IMR-90 (cell line): ENCODE data around the gene ADD2. TPM values are rescaled to one million over a fixed set of nuclear protein-coding genes. Genes with fewer than 3 reads are reported as not detected.

Experiments
- ATAC-seq: fragments of 200-7000 bp; cut with Tn5 transposase; 2 replicates; pipeline ENCODE4 v1.9.1; 2020; ENCODE audit warnings: low read depth, mild to moderate bottlenecking, moderate library complexity
- BruUV-seq: library from RNA; stranded (reverse); fragments of 400-500 nt; replicated peaks from 2 replicates; lab custom pipeline; 2021; lab: Mats Ljungman, UMichigan
- CTCF ChIA-PET: fragments of 300-600 bp; formaldehyde crosslinking; extraction: SDS; loops from one replicate; lab custom pipeline; 2021; ENCODE audit warnings: antibody characterized with exemption; lab: Yijun Ruan, JAX
- POLR2A ChIA-PET: fragments of 300-600 bp; sonication (Branson Sonifier 250); formaldehyde crosslinking; loops from one replicate; lab custom pipeline; 2022; ENCODE audit warnings: antibody characterized with exemption; ENCODE audit not compliant: unreplicated experiment; lab: Charles Lee
- DNase-seq: peaks from one replicate; pipeline ENCODE4 v3.0.0; 2013
- H2AFZ ChIP-seq: replicated peaks from 2 replicates; pipeline ENCODE3; 2013; ENCODE audit warnings: low read length, mild to moderate bottlenecking; ENCODE audit not compliant: poor library complexity
- H2AK5ac ChIP-seq: 2 replicates; pipeline ENCODE4 v1.6.1; 2013; ENCODE audit warnings: low read depth, low read length, inconsistent platforms
- H2AK9ac ChIP-seq: replicated peaks from 2 replicates; pipeline ENCODE3; 2013; ENCODE audit warnings: mild to moderate bottlenecking, low read depth, low read length, moderate library complexity; ENCODE audit not compliant: poor library complexity
- H2BK120ac ChIP-seq: 2 replicates; pipeline ENCODE4 v1.6.1; 2013; ENCODE audit warnings: low read depth, low read length, inconsistent platforms
- H2BK15ac ChIP-seq: 3 replicates; pipeline ENCODE4 v1.6.1; 2013; ENCODE audit warnings: low read depth, low read length, inconsistent platforms
- H2BK20ac ChIP-seq: 2 replicates; pipeline ENCODE4 v1.6.1; 2013; ENCODE audit warnings: low read depth, mild to moderate bottlenecking, inconsistent platforms, low read length, moderate library complexity
- H2BK5ac ChIP-seq: 2 replicates; pipeline ENCODE4 v1.6.1; 2013; ENCODE audit warnings: mild to moderate bottlenecking, low read depth, low read length, inconsistent platforms; ENCODE audit not compliant: poor library complexity, severe bottlenecking
- H3K14ac ChIP-seq: replicated peaks from 2 replicates; pipeline ENCODE4 v1.6.1; 2013; ENCODE audit warnings: low read depth, low read length, inconsistent platforms
- H3K18ac ChIP-seq: 2 replicates; pipeline ENCODE4 v1.6.1; 2013; ENCODE audit warnings: low read depth, low read length, control low read depth
- H3K23ac ChIP-seq: 2 replicates; pipeline ENCODE4 v1.6.1; 2013; ENCODE audit warnings: low read depth, low read length, inconsistent platforms
- H3K27ac ChIP-seq: 2 replicates; pipeline ENCODE4 v1.5.1; 2013; ENCODE audit warnings: mild to moderate bottlenecking, control low read depth, low read length; ENCODE audit not compliant: insufficient read depth
- H3K27me3 ChIP-seq: 2 replicates; pipeline ENCODE4 v1.6.1; 2013; ENCODE audit warnings: low read length; ENCODE audit not compliant: control insufficient read depth, insufficient read depth
- H3K36me3 ChIP-seq: 2 replicates; pipeline ENCODE4 v1.6.1; 2013; ENCODE audit warnings: low read length, mixed read lengths; ENCODE audit not compliant: control insufficient read depth, insufficient read depth
- H3K4ac ChIP-seq: 2 replicates; pipeline ENCODE4 v1.6.1; 2013; ENCODE audit warnings: low read depth, low read length, inconsistent platforms
- H3K4me1 ChIP-seq: 2 replicates; pipeline ENCODE4 v1.6.1; 2013; ENCODE audit warnings: low read length, mixed read lengths; ENCODE audit not compliant: control insufficient read depth, insufficient read depth
- H3K4me2 ChIP-seq: 2 replicates; pipeline ENCODE4 v1.6.1; 2013; ENCODE audit warnings: low read depth, mild to moderate bottlenecking, control low read depth, low read length, moderate library complexity
- H3K4me3 ChIP-seq: 2 replicates; pipeline ENCODE4 v1.5.1; 2013; ENCODE audit warnings: low read depth, mild to moderate bottlenecking, control low read depth, low read length, moderate library complexity; ENCODE audit not compliant: insufficient read depth
- H3K56ac ChIP-seq: 2 replicates; pipeline ENCODE4 v1.6.1; 2013; ENCODE audit warnings: low read length, inconsistent platforms; ENCODE audit not compliant: insufficient read depth; ENCODE audit errors: extremely low read depth
- H3K79me1 ChIP-seq, 2 experiments: 2 replicates each; pipeline ENCODE4 v1.6.1; 2013; ENCODE audit warnings: low read length in 2 of 2, inconsistent platforms in 1 of 2, low read depth in 1 of 2
- H3K9ac ChIP-seq: 2 replicates; pipeline ENCODE4 v1.6.1; 2013; ENCODE audit warnings: low read depth, low read length, control low read depth
- H3K9me1 ChIP-seq: 2 replicates; pipeline ENCODE4 v1.6.1; 2013; ENCODE audit warnings: low read length, inconsistent platforms; ENCODE audit not compliant: insufficient read depth
- H3K9me3 ChIP-seq: 2 replicates; pipeline ENCODE4 v1.6.1; 2013; ENCODE audit warnings: low read length; ENCODE audit not compliant: control insufficient read depth, insufficient read depth
- H4K20me1 ChIP-seq: 2 replicates; pipeline ENCODE4 v1.6.1; 2013; ENCODE audit warnings: low read length, inconsistent platforms; ENCODE audit not compliant: insufficient read depth
- H4K5ac ChIP-seq: 2 replicates; pipeline ENCODE4 v1.6.1; 2013; ENCODE audit warnings: mild to moderate bottlenecking, low read depth, low read length, control low read depth
- H4K8ac ChIP-seq, 2 experiments: 2 replicates each; pipeline ENCODE4 v1.6.1; 2013; ENCODE audit warnings: low read depth in 2 of 2, low read length in 2 of 2, control low read depth in 1 of 2, inconsistent platforms in 1 of 2
- H4K91ac ChIP-seq: 2 replicates; pipeline ENCODE4 v1.6.1; 2013; ENCODE audit warnings: low read depth, low read length, inconsistent platforms; ENCODE audit not compliant: insufficient read depth
- POLR2A ChIP-seq: IDR thresholded peaks from 2 replicates; pipeline ENCODE4 v1.6.1; 2012; ENCODE audit warnings: mild to moderate bottlenecking, low read depth, low read length
- RFX5 ChIP-seq: IDR thresholded peaks from 2 replicates; pipeline ENCODE4 v1.8.0; 2012; ENCODE audit warnings: low read depth, mild to moderate bottlenecking, low read length, moderate library complexity
- WGBS, 2 experiments: methylation state at CpG; one replicate each; pipeline versions ENCODE4 v1.1.5 to v1.1.7; 2013; ENCODE audit warnings: missing lambda C conversion rate in 2 of 2; ENCODE audit not compliant: insufficient read length in 1 of 2; ENCODE audit errors: extremely low coverage in 2 of 2; 5-methylcytosine and 5-hydroxymethylcytosine counted together
- dilution Hi-C: fragments of 300-500 bp; cut with HindIII; formaldehyde crosslinking; loops from one replicate; pipeline ENCODE4 v1.14.3; 2018; ENCODE audit warnings: low sequenced_read_pairs; ENCODE audit not compliant: unreplicated experiment
- in situ Hi-C: fragments of 300-500 bp; cut with MboI; formaldehyde crosslinking; loops from 3 replicates; pipeline ENCODE4 v1.14.3; 2019; ENCODE audit warnings: low sequenced_read_pairs, inconsistent platforms, mixed read lengths
- intact Hi-C: fragments of 100-400 bp; cut with micrococcal nuclease; formaldehyde crosslinking; loops from 2 replicates; pipeline ENCODE4 v1.10.0; 2022
- polyA plus RNA-seq, 3 experiments: library from polyadenylated mRNA; depleted of rRNA; stranded (reverse); fragments of >200 nt; gene quantifications; 2 replicates each; pipeline ENCODE4 v1.2.3, GENCODE V29; 2012; ENCODE audit warnings: low replicate concordance in 1 of 3
- total RNA-seq: library from RNA; depleted of rRNA; stranded (reverse); fragments of >200 nt; gene quantifications from 2 replicates; pipeline ENCODE4 v1.2.3, GENCODE V29; 2012

The ADD2 gene
- total and polyA plus RNA-seq, 2 of the 4 experiments (the other 2 are of a cell fraction), result not detected

GRCh38 chr2:70707706-70708105 lies 60.3 kb downstream of the ADD2 start:
- Histone ChIP-seq H3K18ac (no peak overlapping the region), H2BK15ac (no peak overlapping the region), H4K20me1 (no peaks in the 10 kb centered on the region), H3K23ac (no peak overlapping the region), H2BK20ac (no peak overlapping the region), H3K9me1 (no peaks in the 10 kb centered on the region), H3K4me2 (no peak overlapping the region), H2BK5ac (no peak overlapping the region), H4K8ac (no peak overlapping the region), H3K27me3 (no peaks in the 10 kb centered on the region; the same call in 1 of the 2 replicates), H3K79me1 (no peaks in the 10 kb centered on the region), H3K4ac (no peak overlapping the region), H2BK120ac (no peak overlapping the region), H3K9ac (no peak overlapping the region), H3K36me3 (no peaks in the 10 kb centered on the region), H2AK5ac (no peak overlapping the region), H2AFZ (no peak overlapping the region), H3K27ac (no peak overlapping the region), H3K9me3 (no peaks in the 10 kb centered on the region), H4K5ac (no peak overlapping the region), H3K56ac (no peak overlapping the region), H3K4me1 (no peaks in the 10 kb centered on the region), H2AK9ac (no peak overlapping the region), H4K91ac (no peak overlapping the region), H3K14ac (no peak overlapping the region), H3K4me3 (no peak overlapping the region)
- ChIA-PET POLR2A (no interaction called here), CTCF (no interaction called here)
- TF ChIP-seq RFX5, result no peak
- TF ChIP-seq POLR2A, result no peak
- WGBS, 2 experiments, result no CpG with 5 or more reads among the region's 1 CpG
- intact Hi-C loops (no loop called here), dilution Hi-C loops (no loop called here), in situ Hi-C loops (no loop called here)
- ATAC-seq (no peak), DNase-seq (no peak)
- no TSS peak for BruUV-seq
